Dermis microvascular lymphatic vessel endothelial cell (primary cell): ENCODE data around the gene NEURL1. TPM values are rescaled to one million over a fixed set of nuclear protein-coding genes. Genes with fewer than 3 reads are reported as not detected.

ENCODE experiments used
- DNase-seq, 2 donors: peaks; one replicate each; pipeline versions ENCODE4 v3.0.0 to v3.0.0-alpha.2; 2010; ENCODE audit warnings: low read depth in 2 of 2
- total RNA-seq: library from RNA; depleted of rRNA; stranded (reverse); fragments of >200 nt; gene quantifications from 2 replicates; pipeline ENCODE4 v1.2.1, GENCODE V29; 2014

The NEURL1 gene
- under 0.01 TPM in 2 replicates for total RNA-seq

- DNase-seq, result no peak
These were observed at the start of gene NEURL1 for GRCh38 chr10:103493362-103493915. TSS of gene NEURL1 (plus strand) at chr10:103493705. CDS start at chr10:103494388, 683 bp downstream.

GRCh38 chr10:103444478-103444877, 49.0 kb upstream of the NEURL1 start:
- no peak for DNase-seq

- no peak for DNase-seq
These were observed 48.1 kb upstream of the NEURL1 start for GRCh38 chr10:103445366-103445765.

- peak; percentile 30 to 83 for DNase-seq
These were observed 47.5 kb upstream of the NEURL1 start for GRCh38 chr10:103445767-103446567.

GRCh38 chr10:103447187-103447586, 46.3 kb upstream of the NEURL1 start:
- no peak for DNase-seq

GRCh38 chr10:103448746-103449145, 44.8 kb upstream of the NEURL1 start:
- DNase-seq, result peak in 1 of 2 donors; percentile 45

GRCh38 chr10:103449208-103450144, 44.0 kb upstream of the NEURL1 start:
- no peak for DNase-seq

- no peak for DNase-seq
These were observed 43.3 kb upstream of the NEURL1 start for GRCh38 chr10:103450201-103450695.

GRCh38 chr10:103451091-103451813, 42.3 kb upstream of the NEURL1 start:
- DNase-seq, result peak in 1 of 2 donors; percentile 67

- peak in 1 of 2 donors; percentile 52 for DNase-seq
These were observed 41.5 kb upstream of the NEURL1 start, which contains the start of gene CALHM2 for GRCh38 chr10:103451831-103452505. TSS of gene CALHM2 (minus strand) at chr10:103452370. CDS start at chr10:103449941, 2,429 bp downstream.

- DNase-seq, result no peak
These were observed 40.8 kb upstream of the NEURL1 start for GRCh38 chr10:103452506-103453230.

GRCh38 chr10:103454026-103454425, 39.5 kb upstream of the NEURL1 start:
- no peak for DNase-seq

GRCh38 chr10:103455235-103455634, 38.3 kb upstream of the NEURL1 start:
- DNase-seq, result no peak

GRCh38 chr10:103456074-103456660, 37.3 kb upstream of the NEURL1 start:
- no peak for DNase-seq

- no peak for DNase-seq
These were observed 36.3 kb upstream of the NEURL1 start for GRCh38 chr10:103457176-103457712.

- no peak for DNase-seq
These were observed 35.5 kb upstream of the NEURL1 start for GRCh38 chr10:103457896-103458583.

GRCh38 chr10:103458720-103459119, 34.8 kb upstream of the NEURL1 start, which contains the start of gene CALHM1:
TSS of gene CALHM1 (minus strand) at chr10:103458900. CDS start at chr10:103458751, 149 bp downstream.
- no peak for DNase-seq

GRCh38 chr10:103459615-103460014, 33.9 kb upstream of the NEURL1 start:
- DNase-seq, result no peak
